ENCODE results near the gene GLIPR1.
"Not testable (repeated sequence)": the region's sequence is repeated elsewhere in the genome, so short reads cannot be mapped to it uniquely, and the experiment has no call there.

Gene GLIPR1

DNA sequence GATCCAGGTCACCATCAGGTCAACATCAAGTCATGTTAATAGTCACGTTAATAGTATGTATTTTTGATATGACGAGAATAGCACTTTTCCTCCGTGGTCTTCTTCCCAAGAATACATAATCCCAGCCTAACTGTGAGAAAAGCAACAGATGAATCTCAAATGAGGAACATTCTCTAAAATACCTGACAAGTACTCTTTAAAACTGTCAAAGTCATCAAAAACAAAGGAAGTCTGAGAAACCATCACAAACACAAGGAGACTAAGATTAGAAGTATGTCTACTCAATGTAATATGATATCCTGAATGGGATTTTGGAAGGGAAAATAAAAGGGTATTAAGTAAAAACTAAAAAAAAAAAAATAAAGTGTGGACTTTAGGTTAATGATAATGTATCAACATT lies 36.8 kb upstream of the GLIPR1 start:
- no peak for DNase-seq (ENCODE audit: low spot score)
- TF ChIP-seq, protein P1, sequence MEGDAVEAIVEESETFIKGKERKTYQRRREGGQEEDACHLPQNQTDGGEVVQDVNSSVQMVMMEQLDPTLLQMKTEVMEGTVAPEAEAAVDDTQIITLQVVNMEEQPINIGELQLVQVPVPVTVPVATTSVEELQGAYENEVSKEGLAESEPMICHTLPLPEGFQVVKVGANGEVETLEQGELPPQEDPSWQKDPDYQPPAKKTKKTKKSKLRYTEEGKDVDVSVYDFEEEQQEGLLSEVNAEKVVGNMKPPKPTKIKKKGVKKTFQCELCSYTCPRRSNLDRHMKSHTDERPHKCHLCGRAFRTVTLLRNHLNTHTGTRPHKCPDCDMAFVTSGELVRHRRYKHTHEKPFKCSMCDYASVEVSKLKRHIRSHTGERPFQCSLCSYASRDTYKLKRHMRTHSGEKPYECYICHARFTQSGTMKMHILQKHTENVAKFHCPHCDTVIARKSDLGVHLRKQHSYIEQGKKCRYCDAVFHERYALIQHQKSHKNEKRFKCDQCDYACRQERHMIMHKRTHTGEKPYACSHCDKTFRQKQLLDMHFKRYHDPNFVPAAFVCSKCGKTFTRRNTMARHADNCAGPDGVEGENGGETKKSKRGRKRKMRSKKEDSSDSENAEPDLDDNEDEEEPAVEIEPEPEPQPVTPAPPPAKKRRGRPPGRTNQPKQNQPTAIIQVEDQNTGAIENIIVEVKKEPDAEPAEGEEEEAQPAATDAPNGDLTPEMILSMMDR (IDR thresholded peaks at IDR 0.05; ENCODE audit: extremely low read depth, missing control alignments): no peak

GRCh38 chr12:75444429-75445136 lies 36.0 kb upstream of the GLIPR1 start:
- no peak for DNase-seq (ENCODE audit: low spot score)
- TF ChIP-seq, protein P1 (IDR thresholded peaks at IDR 0.05; ENCODE audit: extremely low read depth, missing control alignments): no peak

DNA sequence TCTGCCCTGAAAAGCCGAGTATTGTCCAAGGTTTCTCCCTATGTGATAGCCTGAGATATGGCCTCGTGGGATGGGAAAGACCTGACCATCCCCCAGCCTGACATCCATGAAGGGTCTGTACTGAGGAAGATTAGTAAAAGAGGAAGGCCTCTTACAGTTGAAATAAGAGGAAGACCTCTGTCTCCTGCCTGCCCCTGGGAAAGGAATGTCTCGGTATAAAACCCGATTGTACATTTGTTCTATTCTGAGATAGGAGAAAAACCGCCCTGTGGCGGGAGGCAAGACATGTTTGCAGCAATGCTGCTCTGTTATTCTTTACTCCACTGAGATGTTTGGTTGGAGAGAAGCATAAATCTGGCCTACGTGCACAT lies 35.4 kb upstream of the GLIPR1 start:
- not testable (repeated sequence) for DNase-seq (ENCODE audit: low spot score)

DNA sequence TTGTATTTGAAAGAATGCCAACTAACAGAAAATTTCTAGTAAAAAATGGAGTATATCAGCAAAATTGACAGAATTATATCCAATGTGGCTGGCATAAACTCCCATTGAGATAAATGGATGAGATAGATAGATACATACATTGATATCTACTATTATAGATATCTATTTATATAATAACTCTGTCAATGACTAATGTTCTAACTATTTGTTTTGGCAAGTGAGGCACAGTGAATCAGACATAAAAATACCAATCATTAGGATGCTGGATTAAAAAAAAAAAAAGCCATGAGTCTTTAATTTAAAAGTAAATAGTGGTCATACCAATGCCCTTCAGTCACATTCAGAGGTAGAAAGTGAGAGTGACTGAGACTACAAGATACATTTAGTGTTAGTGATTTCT lies 33.7 kb upstream of the GLIPR1 start:
- TF ChIP-seq, protein P1 (IDR thresholded peaks at IDR 0.05; ENCODE audit: extremely low read depth, missing control alignments): no peak
- DNase-seq (ENCODE audit: low spot score): no peak

DNA sequence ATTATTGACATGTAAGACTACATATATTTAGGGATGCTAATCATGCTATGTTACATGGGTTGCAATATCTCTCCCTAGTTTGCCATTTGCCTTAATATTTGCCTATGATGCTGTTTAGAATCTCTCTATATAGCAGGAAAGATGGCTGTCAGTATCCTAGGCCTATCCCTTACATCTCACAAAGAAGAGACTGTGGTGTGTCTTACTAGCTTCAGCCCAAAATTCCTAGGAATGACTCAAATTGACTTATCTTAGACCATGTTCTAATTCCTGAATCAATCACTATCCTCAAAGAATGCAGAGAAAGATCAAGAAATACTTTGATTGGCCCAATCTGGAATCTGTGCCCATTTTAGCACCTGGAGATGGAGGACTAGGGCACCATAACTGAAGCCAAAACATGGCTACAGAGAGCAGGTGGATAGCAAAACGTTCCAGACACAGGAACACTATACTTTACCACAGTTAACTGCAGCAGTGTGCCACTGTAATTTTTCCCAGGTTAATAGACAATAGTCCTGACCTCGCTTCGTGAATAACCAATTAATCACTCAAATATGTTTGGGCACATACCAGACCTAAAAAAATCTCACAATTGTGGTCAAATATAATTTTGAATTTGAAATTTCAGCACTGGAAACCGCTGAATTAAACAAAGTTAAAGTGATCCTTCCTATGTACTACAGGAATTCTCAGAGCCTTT lies 32.7 kb upstream of the GLIPR1 start:
- no peak for DNase-seq (ENCODE audit: low spot score)
- TF ChIP-seq, protein P1 (IDR thresholded peaks at IDR 0.05; ENCODE audit: extremely low read depth, missing control alignments): no peak

GRCh38 chr12:75452675-75453330 lies 27.8 kb upstream of the GLIPR1 start:
- TF ChIP-seq, protein P1 (IDR thresholded peaks at IDR 0.05; ENCODE audit: extremely low read depth, missing control alignments): no peak
- DNase-seq (ENCODE audit: low spot score): no peak

GRCh38 chr12:75455839-75456238 lies 24.7 kb upstream of the GLIPR1 start:
- TF ChIP-seq, protein P1 (IDR thresholded peaks at IDR 0.05; ENCODE audit: extremely low read depth, missing control alignments): no peak
- DNase-seq (ENCODE audit: low spot score): no peak
